GM13977 (cell line): ENCODE results near the gene ADCYAP1R1.

Experiments used
- DNase-seq: peaks from one replicate; pipeline ENCODE4 v3.0.0; 2012; ENCODE audit warnings: low spot score
- in situ Hi-C: fragments of 300-500 bp; cut with MboI; formaldehyde crosslinking; loops from one replicate; pipeline ENCODE4 v1.12.0; 2022; ENCODE audit warnings: low sequenced_read_pairs, low pct_unique_long_range_greater_than_20kb, mixed read lengths, inconsistent platforms; ENCODE audit not compliant: unreplicated experiment
- TF ChIP-seq, protein P1 (sequence below): IDR thresholded peaks from 2 replicates; pipeline ENCODE4 v1.5.1; 2012; ENCODE audit warnings: mild to moderate bottlenecking, control low read depth; ENCODE audit not compliant: insufficient read depth; ENCODE audit errors: extremely low read depth, missing control alignments

ADCYAP1R1 gene

DNA sequence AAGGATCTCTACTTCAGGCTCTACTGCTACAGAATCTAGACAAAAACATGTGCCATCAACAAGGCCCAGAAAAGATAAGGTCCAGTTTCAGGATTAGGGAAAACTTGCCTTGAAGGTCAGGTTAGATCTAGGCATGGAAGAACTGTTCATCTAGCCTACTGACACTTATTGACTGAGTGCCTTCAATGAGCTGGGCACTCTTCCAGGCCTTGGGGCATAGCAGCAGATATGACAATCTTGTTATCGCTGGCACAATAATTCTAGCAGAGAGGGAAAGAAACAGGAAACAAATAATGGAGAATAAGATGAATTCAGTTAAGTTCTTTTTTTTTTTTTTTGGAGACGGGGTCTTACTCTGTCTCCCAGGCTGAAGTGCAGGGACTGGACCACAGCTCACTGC, 71.6 kb downstream of the ADCYAP1R1 start:
- TF ChIP-seq, protein P1, sequence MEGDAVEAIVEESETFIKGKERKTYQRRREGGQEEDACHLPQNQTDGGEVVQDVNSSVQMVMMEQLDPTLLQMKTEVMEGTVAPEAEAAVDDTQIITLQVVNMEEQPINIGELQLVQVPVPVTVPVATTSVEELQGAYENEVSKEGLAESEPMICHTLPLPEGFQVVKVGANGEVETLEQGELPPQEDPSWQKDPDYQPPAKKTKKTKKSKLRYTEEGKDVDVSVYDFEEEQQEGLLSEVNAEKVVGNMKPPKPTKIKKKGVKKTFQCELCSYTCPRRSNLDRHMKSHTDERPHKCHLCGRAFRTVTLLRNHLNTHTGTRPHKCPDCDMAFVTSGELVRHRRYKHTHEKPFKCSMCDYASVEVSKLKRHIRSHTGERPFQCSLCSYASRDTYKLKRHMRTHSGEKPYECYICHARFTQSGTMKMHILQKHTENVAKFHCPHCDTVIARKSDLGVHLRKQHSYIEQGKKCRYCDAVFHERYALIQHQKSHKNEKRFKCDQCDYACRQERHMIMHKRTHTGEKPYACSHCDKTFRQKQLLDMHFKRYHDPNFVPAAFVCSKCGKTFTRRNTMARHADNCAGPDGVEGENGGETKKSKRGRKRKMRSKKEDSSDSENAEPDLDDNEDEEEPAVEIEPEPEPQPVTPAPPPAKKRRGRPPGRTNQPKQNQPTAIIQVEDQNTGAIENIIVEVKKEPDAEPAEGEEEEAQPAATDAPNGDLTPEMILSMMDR, result no peak
- in situ Hi-C loops, result loop anchor here (10.0 kb wide), 1 partner anchor 139 kb away; no protein-coding TSS in a partner anchor
- no peak for DNase-seq

DNA sequence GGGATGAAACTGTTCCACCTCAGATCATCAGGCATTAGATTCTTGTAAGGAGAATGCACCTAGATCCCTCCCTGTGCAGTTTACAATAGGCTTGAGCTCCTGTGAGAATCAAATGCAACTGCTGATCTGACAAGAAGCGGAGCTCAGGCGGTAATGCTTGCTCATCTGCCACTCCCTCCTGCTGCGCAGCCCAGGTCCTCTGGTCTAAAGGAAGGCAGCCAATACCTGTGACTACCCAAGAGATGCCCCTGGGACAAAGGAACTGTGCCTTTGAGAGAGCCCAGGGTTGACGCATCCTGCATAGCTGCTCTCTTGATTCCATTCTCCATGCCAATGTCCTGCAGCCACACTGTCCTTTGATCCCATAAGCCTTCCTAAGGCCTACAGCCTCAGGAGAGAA, 73.1 kb downstream of the ADCYAP1R1 start:
- TF ChIP-seq, protein P1, result no peak
- in situ Hi-C loops, result loop anchor here (10.0 kb wide), 1 partner anchor 140 kb away; no protein-coding TSS in a partner anchor
- DNase-seq, result no peak

DNA sequence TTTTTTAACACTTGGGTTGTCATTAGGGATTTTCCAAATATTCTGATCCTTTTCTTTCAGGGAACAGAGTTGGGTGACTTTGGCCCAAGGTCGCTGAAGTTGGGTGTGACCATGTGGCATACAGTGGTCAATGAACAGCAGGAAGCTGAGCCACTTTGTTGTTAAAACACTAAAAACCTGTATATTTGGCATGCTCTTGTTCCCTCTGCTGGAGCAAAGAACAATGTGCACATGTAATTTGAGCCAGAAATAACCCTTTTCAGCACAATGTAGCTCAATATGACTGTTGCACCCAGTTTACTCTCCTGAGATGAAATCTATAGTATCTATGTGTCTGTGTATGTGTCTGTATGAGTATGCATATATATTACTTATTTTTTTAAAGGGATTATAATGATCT, 74.9 kb downstream of the ADCYAP1R1 start:
- in situ Hi-C loops, result loop anchor here (10.0 kb wide), 1 partner anchor 142 kb away; no protein-coding TSS in a partner anchor
- no peak for DNase-seq
- TF ChIP-seq, protein P1, result no peak

DNA sequence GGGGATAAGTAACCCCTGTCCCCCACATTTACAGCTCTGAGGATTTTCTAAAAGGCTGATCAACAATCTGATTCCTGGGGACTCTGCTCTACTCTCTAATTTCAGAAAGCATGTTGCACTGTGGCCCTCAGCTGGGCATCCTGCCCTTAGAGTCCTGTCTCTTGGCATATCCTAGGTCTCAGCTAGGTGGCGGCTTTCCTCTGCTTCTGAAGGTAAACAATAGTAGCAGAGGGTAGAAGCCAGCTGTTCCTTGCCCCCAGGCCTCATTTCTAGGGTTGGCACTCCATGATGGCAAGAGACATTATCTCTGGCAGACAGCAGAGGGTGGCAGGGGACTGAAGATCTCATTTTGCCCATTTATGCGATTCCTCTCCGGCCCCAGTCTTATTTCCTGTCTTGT, 77.0 kb downstream of the ADCYAP1R1 start:
- TF ChIP-seq, protein P1, result no peak
- DNase-seq, result no peak
- in situ Hi-C loops, result loop anchor here (10.0 kb wide), 1 partner anchor 144 kb away; no protein-coding TSS in a partner anchor

DNA sequence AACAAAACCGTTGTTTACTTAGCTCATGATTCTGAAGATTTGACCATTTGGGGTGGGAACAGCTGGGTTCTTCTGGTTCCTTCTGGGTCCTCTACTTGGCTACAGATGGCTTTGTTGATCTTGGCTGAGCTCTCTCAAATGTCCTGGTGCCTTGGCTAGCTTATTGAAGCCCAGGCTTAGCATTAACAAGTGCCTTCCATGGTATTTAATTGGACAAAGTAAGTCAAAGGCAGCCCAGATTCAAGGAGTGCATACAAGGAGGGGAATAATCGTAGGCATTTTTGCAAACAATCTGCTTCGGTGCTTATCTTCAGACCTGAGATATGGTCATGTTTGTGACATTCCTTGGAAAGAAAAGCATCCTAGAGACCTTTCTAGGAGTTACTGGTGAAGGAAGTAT, 81.4 kb downstream of the ADCYAP1R1 start:
- TF ChIP-seq, protein P1, result no peak
- in situ Hi-C loops, result no loop called here
- no peak for DNase-seq

DNA sequence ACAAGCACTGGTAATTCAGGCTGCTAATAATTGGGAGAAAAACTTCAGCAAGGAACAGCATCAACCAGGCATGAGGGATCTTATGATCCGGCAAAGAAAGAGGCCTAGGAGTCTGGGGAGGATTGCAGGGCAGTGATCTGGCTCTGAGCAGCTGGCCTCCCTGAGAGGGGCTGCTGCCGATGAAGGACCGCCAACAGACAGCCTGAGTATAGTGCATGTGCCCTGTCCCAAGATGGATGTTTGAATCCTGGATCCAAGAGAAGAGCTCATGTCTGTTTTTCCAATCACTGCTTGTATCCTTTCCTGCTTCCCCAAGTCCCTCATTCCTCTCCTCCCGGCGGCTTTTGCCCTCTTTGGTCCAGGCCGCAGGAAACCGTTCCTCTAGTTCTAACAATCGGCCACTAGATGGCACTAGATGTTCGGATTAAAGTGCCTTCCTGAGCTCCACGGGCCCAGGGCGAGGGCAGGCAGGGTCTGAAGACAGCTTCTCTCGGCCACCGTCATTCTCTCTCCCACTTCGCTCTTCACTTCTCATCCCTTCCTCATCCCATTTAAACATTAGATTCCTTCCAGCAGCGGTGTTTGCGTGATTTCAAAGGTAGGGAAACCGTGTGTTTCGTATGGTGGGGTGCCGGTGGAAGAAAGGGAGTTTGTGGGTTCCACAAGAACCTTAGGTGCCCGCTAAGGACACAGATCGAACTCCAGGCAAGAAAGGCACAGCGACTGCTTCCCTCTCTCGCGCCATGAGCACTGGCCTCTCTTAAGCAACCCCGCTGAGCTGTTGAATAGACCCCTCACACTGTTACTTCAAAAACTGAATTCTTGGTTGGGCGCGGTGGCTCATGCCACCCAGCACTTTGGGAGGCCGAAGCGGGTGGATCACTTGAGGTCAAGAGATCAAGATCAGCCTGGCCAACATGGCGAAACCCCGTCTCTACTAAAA, 82.4 kb downstream of the ADCYAP1R1 start:
- peak; percentile 66 for DNase-seq
- TF ChIP-seq, protein P1, result peak; percentile 72
- in situ Hi-C loops, result no loop called here
